SH-SY5Y (cell line): Measurements from ENCODE around the gene ARPC1B.

Source experiments
- GATA2 ChIP-seq: IDR thresholded peaks from 2 replicates; pipeline ENCODE4 v1.6.1; 2011; ENCODE audit warnings: mild to moderate bottlenecking, low read depth, low read length
- GATA3 ChIP-seq: IDR thresholded peaks from 2 replicates; pipeline ENCODE4 v1.6.1; 2011; ENCODE audit warnings: low read depth, mild to moderate bottlenecking, low read length, moderate library complexity

ARPC1B gene

GRCh38 chr7:99365318-99366141, 9.0 kb upstream of the ARPC1B start:
- no peak for TF ChIP-seq GATA2
- TF ChIP-seq GATA3: no peak

GRCh38 chr7:99366646-99367045, 7.9 kb upstream of the ARPC1B start:
- TF ChIP-seq GATA2 (no peak), GATA3 (no peak)

- TF ChIP-seq GATA3 (no peak), GATA2 (no peak)
These were observed 5.7 kb upstream of the ARPC1B start for GRCh38 chr7:99368750-99369389.

- TF ChIP-seq GATA2: no peak
- no peak for TF ChIP-seq GATA3
These were observed 4.7 kb upstream of the ARPC1B start for GRCh38 chr7:99369767-99370391.

GRCh38 chr7:99371376-99371920, 3.1 kb upstream of the ARPC1B start:
- no peak for TF ChIP-seq GATA3
- no peak for TF ChIP-seq GATA2

- no peak for TF ChIP-seq GATA2
- no peak for TF ChIP-seq GATA3
These were observed 2.0 kb upstream of the ARPC1B start for GRCh38 chr7:99372275-99373090.

GRCh38 chr7:99373091-99374066, 1.2 kb upstream of the ARPC1B start:
- TF ChIP-seq GATA2 (no peak), GATA3 (no peak)

- TF ChIP-seq GATA2 (no peak), GATA3 (no peak)
These were observed 709 bp downstream of the ARPC1B start for GRCh38 chr7:99375070-99375807.

GRCh38 chr7:99379043-99379577, 4.6 kb downstream of the ARPC1B start:
- TF ChIP-seq GATA2 (no peak), GATA3 (no peak)

GRCh38 chr7:99380032-99380822, 5.7 kb downstream of the ARPC1B start:
- TF ChIP-seq GATA2 (no peak), GATA3 (no peak)
